HG03342 (cell line): Measurements from ENCODE around the gene R3HDML.

ENCODE experiments used
- ATAC-seq: cut with Tn5 transposase; IDR thresholded peaks from one replicate; pipeline ENCODE4 v1.9.1; 2021; ENCODE audit warnings: mild to moderate bottlenecking, moderate library complexity; ENCODE audit not compliant: unreplicated experiment

The R3HDML gene

DNA sequence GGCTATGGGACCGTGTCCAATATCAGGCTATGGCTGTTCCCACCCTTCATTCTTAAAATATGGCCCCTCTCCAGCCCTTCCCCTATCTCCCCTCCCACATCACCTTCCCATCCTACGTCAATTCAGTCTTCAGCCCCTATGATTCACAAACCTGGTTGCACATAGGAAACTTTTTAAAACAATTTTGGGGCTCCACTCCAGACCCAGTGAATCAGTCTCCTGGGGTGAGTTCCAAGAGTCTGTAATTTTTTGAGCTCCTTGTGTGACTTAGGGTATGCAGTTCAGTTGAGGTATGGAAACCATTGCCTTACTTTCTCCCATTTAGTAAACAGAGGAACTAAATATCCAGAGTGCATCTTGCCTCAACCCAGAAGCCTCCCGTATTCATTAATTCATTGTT is 24.2 kb downstream of the R3HDML start:
- ATAC-seq, result no peak

DNA sequence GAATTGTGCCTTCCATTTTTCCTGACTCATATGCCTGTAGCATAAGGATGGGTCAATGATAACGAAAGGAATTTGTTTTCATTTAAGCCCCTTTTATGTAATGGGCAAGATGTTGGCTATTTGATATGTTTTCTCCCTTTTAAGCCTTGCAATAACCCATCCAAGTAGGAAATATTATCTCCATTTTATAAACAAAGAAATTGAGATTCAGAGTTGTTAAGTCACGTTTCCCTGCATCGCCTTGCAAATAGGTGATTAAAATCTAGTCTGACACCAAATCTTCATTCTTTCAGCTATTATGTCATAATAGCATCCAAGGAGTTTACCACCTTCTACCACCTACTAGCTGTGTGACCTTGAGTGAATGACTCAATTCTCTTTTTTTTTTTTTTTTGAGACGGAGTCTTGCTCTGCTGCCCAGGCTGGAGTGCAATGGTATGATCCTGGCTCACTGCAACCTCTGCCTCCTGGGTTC is 25.7 kb downstream of the R3HDML start:
- ATAC-seq, result no peak

DNA sequence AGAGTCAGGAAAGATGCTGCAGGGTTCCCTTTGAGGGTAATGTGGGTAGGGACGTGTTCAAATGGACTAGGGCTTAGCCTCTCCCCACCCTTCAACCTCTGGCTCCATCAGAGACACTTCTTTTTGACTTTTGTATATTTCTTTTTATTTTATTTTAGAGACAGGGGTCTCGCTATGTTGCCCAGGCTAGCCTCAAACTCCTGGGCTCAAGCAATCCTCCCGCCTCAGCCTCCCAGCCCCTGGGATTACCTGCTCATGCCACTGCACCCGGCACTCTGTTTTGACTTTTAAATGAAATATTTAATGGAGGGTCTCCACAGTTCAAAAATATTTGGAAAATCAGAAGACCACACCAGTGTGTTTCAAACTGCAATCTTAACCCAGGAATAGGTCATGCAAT is 27.2 kb downstream of the R3HDML start:
- no peak for ATAC-seq

GRCh38 chr20:44364780-44365179 is 27.9 kb downstream of the R3HDML start:
- ATAC-seq, result no peak

DNA sequence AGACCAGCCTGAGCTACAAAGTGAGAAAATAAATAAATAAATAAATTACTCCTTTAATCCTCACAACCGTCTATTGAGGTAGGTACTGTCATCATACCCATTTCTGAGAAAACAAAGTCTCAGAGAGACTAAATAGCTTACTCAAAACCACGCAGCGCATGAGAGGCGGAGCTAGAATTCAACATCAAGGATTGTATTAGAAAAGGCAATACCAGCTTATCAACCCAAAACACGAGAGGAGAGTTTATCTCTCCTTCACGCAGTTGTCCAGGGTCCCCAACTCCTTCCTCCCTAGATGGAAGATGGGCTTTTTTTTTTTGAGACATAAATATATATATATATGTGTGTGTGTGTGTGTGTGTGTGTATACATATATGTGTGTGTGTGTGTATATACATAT is 30.9 kb downstream of the R3HDML start:
- no peak for ATAC-seq

GRCh38 chr20:44370639-44371218 is 33.9 kb downstream of the R3HDML start:
- no peak for ATAC-seq

GRCh38 chr20:44382641-44383040 is 45.8 kb downstream of the R3HDML start:
- ATAC-seq, result no peak

DNA sequence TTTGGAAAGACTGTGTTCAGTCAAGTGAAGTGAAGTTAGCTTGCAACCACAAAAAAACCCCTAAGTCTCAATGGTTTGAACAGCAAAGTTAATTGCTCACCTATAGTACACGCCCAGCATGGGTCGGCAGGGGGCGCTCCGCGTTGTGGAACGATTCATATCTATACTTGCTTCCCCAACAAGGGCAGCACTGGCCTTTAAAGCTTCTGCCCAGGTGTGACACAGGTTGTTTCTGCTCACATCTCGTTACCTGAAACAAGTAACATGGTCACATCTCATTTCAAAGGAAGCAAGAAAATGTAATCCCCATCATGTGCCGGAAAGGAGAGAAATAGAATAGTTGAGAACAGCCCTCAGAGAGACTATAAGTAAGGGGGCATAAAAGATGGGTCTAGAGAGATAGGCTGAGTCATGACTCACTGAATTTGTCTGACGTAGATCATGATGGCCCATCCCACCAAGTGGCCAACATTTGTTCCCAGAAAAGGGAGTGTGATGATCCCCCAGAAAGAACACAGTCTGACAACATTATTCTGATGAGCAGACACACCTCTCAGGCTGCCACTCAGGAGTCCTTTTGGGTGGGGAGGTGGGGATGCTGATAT is 47.7 kb downstream of the R3HDML start:
- ATAC-seq, result peak; percentile 55

DNA sequence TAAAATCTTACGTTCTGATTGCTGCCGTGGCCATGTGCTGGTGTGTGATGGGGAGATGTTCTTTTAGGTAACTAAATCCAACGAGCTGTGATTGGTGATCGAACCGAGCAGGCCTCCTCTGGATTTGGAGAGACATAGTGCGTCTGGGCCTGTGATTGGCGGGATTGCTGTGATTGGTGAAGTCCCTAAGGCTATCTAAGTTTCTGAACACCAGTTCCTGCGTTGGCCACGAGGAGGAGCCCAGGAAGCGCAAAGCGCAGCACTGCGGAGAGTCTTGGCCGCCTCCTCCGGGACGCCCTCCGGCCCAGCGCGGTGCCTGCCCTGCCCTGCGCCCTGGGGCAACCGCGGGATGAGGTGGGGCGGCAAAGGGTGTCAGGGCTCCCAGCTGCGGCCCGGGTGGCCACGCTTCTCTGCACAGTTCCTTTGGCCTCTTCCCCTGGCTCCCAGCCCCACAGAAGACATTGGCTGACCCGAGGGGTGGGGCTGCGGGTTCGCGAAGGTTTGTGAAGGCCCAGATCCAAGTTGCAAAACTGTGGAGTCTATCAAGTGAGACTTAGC is 51.7 kb downstream of the R3HDML start:
- peak; percentile 51 for ATAC-seq

GRCh38 chr20:44389871-44390270 is 53.0 kb downstream of the R3HDML start:
- ATAC-seq, result no peak

DNA sequence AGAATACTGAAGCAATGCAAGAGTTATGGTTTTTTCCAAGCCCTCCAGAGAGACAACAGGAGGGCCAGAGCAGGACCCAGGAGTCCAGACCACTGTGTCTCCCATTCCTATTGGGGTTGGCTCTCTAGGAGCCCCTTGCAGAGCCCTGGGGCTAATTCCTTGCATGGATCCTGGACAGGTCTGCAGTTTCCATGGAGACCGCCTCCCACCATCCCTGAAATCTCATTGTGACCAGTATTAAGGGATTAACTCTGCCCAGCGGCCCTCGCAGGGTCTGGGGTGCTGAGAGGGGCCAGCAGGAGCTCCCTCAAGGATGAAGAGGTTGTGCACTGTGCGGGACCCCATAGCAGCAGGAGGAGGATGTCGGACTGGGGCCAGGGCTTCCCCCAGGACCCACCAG is 53.4 kb downstream of the R3HDML start:
- no peak for ATAC-seq

- no peak for ATAC-seq
Measured at GRCh38 chr20:44392088-44392775, 55.4 kb downstream of the R3HDML start.

- ATAC-seq, result no peak
Measured at GRCh38 chr20:44392776-44393607, 56.1 kb downstream of the R3HDML start.

DNA sequence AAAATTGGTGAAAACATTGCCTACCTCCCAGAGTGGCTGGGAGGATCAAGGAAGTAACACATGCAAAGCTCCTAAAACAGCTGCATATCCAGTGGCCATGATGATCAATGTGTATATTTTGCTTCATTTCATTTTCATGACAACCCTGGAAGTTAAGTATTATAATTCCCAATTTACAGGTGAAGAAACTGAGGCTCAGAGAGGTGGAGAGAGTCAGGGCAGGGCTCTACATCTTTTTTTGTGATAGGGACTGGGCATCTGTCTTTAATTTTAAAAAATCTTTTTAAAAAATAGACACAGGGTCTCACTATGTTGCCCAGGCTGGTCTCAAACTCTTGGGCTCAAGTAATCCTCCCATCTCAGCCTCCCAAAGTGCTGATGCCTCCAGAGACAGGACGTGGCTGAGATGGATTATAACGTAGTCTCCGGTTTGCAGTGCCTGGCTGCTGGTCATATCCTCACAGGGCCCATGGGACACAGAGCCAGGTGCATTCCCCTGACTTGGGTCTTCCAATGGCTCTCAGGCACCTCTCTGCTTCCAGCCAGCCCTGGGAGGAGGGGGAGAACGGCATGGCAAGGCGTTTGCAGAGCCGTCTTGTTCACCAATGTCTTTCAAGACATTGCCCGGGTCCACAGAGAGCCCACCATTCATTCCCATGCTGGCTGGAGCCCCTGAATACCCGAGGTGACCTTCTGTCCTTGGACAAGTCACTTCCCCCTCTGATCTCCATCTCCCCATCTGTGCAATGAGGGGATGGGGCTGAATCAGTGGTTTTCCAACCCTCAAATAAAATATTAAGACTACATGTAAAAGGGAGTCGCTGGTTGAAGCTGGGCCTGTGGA is 57.0 kb downstream of the R3HDML start:
- no peak for ATAC-seq

DNA sequence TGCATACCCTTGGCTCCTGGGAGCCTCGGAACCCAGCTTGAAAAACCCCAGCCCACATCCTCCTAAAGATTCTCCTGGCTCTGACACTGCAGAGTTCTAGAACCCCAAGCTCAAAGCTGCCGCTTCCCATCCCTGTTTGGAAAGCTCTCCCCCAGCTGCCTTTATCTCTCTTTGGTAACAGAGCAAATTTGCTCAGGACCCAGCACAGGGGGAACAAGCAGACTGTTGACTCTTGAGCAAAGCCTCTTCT is 57.5 kb downstream of the R3HDML start:
- ATAC-seq, result no peak

DNA sequence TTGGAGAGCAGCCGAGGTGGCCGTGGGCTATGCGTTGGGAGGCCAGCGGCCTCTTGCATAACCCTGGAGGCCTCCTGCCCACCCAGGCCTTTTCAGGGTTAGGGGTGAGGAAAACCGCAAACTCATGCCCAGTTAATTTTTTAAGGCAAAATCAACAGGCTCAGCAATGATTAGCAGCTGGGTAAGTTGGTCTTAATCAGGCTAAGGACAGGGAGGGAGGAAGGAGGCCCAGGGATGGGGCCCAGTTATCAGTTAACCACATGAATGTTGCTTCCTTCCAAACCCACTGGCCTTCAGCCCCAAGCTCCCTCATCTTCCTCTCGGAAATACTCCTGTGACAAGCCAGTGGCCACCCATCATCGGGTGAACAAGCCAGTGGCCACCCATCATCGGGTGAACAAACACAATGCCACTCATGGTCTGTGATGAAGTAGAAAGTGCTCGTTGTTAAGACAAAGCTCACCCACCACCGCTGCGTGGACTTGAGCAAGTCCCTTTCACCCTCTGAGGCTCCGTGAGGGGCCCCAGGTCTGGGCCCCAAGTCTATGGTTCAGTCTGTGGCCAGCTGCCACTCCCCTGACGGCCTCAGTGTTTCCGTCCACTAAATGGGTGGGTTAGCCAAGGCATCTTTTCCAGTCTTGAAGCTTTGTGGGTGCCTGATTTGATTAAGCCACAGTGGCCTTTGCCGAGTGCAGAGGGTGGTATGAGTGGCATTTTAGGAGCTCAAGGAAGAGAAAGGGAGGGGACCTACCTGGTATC is 58.0 kb downstream of the R3HDML start:
- ATAC-seq, result no peak

DNA sequence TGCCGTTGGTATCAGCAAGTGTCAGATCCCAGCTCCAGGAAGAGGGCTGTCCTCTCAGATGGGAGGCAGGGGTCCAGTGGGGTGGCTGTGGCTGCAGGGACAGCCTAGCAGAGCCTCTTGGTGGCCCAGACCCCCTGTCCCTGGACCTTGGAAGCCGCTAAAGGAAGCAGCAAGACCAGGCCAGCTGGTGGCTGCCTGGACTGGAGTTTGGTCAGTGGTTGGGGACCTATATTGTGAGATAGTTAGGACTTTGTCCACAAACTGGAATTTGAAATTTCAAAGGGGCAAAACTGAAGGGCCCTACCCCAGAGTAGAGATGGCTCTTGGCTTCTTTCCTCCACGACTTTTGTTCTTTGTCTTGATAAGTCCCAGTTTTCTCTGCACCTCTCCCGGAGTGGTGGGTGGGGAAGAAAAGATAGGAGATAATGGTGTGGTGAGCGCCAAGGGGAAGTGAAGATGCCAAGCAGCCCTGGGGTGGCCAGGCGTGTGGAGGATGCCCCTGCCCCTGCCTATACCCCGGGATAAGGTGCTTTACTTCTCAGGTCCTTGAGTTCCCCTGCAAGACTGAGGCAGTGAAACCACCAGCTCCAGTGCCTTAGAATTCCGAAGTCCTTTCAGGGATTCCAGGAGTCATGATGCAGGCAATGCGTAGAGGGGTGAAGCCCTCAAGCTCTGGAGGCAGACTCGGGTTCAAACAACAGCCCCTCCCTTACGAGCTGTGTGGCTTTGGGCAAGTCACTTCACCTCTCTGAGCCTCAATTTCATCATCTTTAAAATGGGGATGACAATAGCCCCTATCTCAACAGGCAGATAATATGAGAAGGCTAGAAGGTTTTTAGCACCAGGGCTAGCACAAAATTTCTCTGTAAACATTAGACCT is 58.9 kb downstream of the R3HDML start:
- no peak for ATAC-seq

- no peak for ATAC-seq
Measured at GRCh38 chr20:44396369-44397130, 59.7 kb downstream of the R3HDML start.
